ENCODE results near the gene APEH.

DNA sequence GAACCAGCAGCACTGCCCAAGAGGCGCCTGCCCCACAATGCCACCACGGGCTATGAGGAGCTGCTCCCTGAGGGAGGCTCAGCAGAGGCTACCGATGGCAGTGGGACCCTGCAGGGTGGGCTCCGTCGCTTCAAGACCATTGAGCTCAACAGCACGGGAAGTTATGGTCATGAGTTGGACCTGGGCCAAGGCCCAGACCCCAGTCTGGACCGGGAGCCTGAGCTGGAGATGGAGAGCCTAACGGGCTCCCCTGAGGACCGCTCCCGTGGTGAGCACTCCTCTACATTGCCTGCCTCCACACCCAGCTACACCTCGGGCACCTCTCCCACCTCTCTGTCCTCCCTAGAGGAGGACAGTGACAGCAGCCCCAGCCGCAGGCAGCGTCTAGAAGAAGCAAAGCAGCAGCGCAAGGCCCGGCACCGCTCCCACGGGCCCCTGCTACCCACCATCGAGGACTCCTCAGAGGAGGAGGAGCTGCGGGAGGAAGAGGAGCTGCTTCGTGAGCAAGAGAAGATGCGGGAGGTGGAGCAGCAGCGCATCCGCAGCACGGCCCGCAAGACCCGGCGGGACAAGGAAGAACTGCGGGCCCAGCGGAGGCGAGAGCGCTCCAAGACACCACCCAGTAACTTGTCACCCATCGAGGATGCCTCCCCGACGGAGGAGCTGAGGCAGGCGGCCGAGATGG lies 21.8 kb upstream of the APEH start:
- TF ChIP-seq, protein P1, sequence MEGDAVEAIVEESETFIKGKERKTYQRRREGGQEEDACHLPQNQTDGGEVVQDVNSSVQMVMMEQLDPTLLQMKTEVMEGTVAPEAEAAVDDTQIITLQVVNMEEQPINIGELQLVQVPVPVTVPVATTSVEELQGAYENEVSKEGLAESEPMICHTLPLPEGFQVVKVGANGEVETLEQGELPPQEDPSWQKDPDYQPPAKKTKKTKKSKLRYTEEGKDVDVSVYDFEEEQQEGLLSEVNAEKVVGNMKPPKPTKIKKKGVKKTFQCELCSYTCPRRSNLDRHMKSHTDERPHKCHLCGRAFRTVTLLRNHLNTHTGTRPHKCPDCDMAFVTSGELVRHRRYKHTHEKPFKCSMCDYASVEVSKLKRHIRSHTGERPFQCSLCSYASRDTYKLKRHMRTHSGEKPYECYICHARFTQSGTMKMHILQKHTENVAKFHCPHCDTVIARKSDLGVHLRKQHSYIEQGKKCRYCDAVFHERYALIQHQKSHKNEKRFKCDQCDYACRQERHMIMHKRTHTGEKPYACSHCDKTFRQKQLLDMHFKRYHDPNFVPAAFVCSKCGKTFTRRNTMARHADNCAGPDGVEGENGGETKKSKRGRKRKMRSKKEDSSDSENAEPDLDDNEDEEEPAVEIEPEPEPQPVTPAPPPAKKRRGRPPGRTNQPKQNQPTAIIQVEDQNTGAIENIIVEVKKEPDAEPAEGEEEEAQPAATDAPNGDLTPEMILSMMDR (IDR thresholded peaks at IDR 0.05) = no peak
- TF ChIP-seq, protein P2, sequence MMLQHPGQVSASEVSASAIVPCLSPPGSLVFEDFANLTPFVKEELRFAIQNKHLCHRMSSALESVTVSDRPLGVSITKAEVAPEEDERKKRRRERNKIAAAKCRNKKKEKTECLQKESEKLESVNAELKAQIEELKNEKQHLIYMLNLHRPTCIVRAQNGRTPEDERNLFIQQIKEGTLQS (CRISPR knock-in tag; conservative IDR thresholded peaks at IDR 0.05) = no peak
- TF ChIP-seq, protein P3, sequence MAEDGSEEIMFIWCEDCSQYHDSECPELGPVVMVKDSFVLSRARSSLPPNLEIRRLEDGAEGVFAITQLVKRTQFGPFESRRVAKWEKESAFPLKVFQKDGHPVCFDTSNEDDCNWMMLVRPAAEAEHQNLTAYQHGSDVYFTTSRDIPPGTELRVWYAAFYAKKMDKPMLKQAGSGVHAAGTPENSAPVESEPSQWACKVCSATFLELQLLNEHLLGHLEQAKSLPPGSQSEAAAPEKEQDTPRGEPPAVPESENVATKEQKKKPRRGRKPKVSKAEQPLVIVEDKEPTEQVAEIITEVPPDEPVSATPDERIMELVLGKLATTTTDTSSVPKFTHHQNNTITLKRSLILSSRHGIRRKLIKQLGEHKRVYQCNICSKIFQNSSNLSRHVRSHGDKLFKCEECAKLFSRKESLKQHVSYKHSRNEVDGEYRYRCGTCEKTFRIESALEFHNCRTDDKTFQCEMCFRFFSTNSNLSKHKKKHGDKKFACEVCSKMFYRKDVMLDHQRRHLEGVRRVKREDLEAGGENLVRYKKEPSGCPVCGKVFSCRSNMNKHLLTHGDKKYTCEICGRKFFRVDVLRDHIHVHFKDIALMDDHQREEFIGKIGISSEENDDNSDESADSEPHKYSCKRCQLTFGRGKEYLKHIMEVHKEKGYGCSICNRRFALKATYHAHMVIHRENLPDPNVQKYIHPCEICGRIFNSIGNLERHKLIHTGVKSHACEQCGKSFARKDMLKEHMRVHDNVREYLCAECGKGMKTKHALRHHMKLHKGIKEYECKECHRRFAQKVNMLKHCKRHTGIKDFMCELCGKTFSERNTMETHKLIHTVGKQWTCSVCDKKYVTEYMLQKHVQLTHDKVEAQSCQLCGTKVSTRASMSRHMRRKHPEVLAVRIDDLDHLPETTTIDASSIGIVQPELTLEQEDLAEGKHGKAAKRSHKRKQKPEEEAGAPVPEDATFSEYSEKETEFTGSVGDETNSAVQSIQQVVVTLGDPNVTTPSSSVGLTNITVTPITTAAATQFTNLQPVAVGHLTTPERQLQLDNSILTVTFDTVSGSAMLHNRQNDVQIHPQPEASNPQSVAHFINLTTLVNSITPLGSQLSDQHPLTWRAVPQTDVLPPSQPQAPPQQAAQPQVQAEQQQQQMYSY (CRISPR knock-in tag; IDR thresholded peaks at IDR 0.05) = no peak
- TF ChIP-seq ZNF423 (CRISPR knock-in tag; IDR thresholded peaks at IDR 0.05) (no peak), GRHL2 (CRISPR knock-in tag; IDR thresholded peaks at IDR 0.05; ENCODE audit: insufficient replicate concordance, severe bottlenecking) (no peak)
